Measurements from ENCODE around the gene QPCTL.

DNA sequence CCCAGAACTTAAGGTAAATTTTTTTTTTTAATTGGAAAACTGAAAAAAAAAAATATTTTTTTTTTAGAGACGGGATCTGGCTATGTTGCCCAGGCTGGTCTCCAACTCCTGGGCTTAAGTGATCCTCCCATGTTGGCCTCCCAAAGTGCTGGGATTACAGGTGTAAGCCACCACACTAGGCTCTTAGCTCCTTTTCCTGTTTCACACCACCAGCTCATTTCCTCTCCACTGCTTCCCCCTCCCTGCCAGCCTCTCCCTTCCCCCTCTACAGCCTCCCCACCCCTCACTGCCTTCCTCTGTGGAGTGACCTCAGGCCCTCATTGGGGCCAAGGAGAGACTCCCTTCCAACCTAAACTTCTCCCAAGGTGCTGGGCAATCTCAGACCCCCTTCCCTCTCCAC, 28.7 kb upstream of the QPCTL start:
- TF ChIP-seq, protein P1, sequence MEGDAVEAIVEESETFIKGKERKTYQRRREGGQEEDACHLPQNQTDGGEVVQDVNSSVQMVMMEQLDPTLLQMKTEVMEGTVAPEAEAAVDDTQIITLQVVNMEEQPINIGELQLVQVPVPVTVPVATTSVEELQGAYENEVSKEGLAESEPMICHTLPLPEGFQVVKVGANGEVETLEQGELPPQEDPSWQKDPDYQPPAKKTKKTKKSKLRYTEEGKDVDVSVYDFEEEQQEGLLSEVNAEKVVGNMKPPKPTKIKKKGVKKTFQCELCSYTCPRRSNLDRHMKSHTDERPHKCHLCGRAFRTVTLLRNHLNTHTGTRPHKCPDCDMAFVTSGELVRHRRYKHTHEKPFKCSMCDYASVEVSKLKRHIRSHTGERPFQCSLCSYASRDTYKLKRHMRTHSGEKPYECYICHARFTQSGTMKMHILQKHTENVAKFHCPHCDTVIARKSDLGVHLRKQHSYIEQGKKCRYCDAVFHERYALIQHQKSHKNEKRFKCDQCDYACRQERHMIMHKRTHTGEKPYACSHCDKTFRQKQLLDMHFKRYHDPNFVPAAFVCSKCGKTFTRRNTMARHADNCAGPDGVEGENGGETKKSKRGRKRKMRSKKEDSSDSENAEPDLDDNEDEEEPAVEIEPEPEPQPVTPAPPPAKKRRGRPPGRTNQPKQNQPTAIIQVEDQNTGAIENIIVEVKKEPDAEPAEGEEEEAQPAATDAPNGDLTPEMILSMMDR (IDR thresholded peaks at IDR 0.05 in 4 of 5, conservative IDR thresholded peaks at IDR 0.05 in 1 of 5) = no peak
- no peak for TF ChIP-seq POLR2A (IDR thresholded peaks at IDR 0.05)
